Panc1 (cell line): ENCODE measurements around the gene TMEFF1. TPM values are rescaled to one million over a fixed set of nuclear protein-coding genes. Genes with fewer than 3 reads are reported as not detected.

Experiments
- ATAC-seq: fragments of 200-7000 bp; cut with Tn5 transposase; 2 replicates; pipeline ENCODE4 v1.9.1; 2020; ENCODE audit warnings: mild to moderate bottlenecking, moderate library complexity
- BruUV-seq: library from RNA; stranded (reverse); fragments of 400-500 nt; replicated peaks from 2 replicates; lab custom pipeline; 2021; lab: Mats Ljungman, UMichigan
- CTCF ChIA-PET: fragments of 300-600 bp; sonication (Branson Sonifier 250); formaldehyde crosslinking; loops from one replicate; lab custom pipeline; 2022; ENCODE audit warnings: antibody characterized with exemption; lab: Charles Lee
- POLR2A ChIA-PET: fragments of 300-600 bp; sonication (Branson Sonifier 250); formaldehyde crosslinking; loops from one replicate; lab custom pipeline; 2022; ENCODE audit warnings: antibody characterized with exemption; lab: Charles Lee
- DNase-seq: peaks from one replicate; pipeline ENCODE4 v3.0.0-alpha.2; 2010; ENCODE audit warnings: low read depth, low spot score
- H3K27ac ChIP-seq: 2 replicates; pipeline ENCODE4 v1.5.1; 2011; ENCODE audit warnings: mild to moderate bottlenecking, low read length, inconsistent platforms
- H3K27me3 ChIP-seq: fragments of 200-500 bp; sonication (Bioruptor generic); 2 replicates; pipeline ENCODE4 v1.6.0; 2014; ENCODE audit warnings: low read length, inconsistent platforms; ENCODE audit not compliant: control insufficient read depth, insufficient read depth
- H3K36me3 ChIP-seq: fragments of 200-500 bp; sonication (Bioruptor generic); 2 replicates; pipeline ENCODE4 v1.5.1; 2014; ENCODE audit warnings: inconsistent platforms, mild to moderate bottlenecking, low read length, moderate library complexity; ENCODE audit not compliant: control insufficient read depth, insufficient read depth
- H3K4me1 ChIP-seq: 2 replicates; pipeline ENCODE4 v1.5.1; 2011; ENCODE audit warnings: inconsistent platforms, mild to moderate bottlenecking, low read length, moderate library complexity; ENCODE audit not compliant: control insufficient read depth, insufficient read depth
- H3K4me3 ChIP-seq, 2 experiments: 2 replicates each; pipeline ENCODE4 v1.5.1; 2011 to 2012; ENCODE audit warnings: low read depth in 2 of 2, low read length in 2 of 2, mild to moderate bottlenecking in 2 of 2, inconsistent platforms in 1 of 2, moderate library complexity in 1 of 2
- H3K9me3 ChIP-seq: fragments of 200-500 bp; sonication (Bioruptor generic); 2 replicates; pipeline ENCODE4 v1.5.1; 2014; ENCODE audit warnings: low read depth, mild to moderate bottlenecking, inconsistent platforms, low read length, moderate library complexity; ENCODE audit not compliant: control insufficient read depth, insufficient read depth
- POLR2AphosphoS5 ChIP-seq: IDR thresholded peaks from 2 replicates; pipeline ENCODE4 v1.6.1; 2012; ENCODE audit warnings: mild to moderate bottlenecking, low read depth, low read length, moderate library complexity
- SIN3A ChIP-seq: IDR thresholded peaks from 2 replicates; pipeline ENCODE4 v1.6.1; 2012; ENCODE audit warnings: low read depth, mild to moderate bottlenecking, low read length, moderate library complexity, borderline replicate concordance; ENCODE audit not compliant: insufficient read depth
- TCF7L2 ChIP-seq: IDR thresholded peaks from 2 replicates; pipeline ENCODE4 v1.6.1; 2011; ENCODE audit warnings: mild to moderate bottlenecking, low read depth, low read length, inconsistent platforms
- in situ Hi-C: cut with HindIII; loops from 2 replicates; pipeline ENCODE4 v1.10.0; 2016; ENCODE audit warnings: low sequenced_read_pairs, low pct_unique_long_range_greater_than_20kb
- intact Hi-C: fragments of 100-400 bp; cut with micrococcal nuclease; formaldehyde crosslinking; loops from one replicate; pipeline ENCODE4 v1.10.0; 2022; ENCODE audit not compliant: unreplicated experiment
- total RNA-seq: library from RNA; stranded (reverse); gene quantifications from one replicate; pipeline ENCODE4 v1.2.1, GENCODE V29; 2021; ENCODE audit not compliant: unreplicated experiment
- TF ChIP-seq, protein P1 (sequence below): fragments of 450-650 bp; IDR thresholded peaks from 2 replicates; pipeline ENCODE4 v1.5.1; 2017; ENCODE audit warnings: mild to moderate bottlenecking
- TF ChIP-seq, protein P2 (sequence below), 2 experiments: IDR thresholded peaks; 2 replicates each; pipeline ENCODE4 v1.6.1; 2011 to 2012; ENCODE audit warnings: low read depth in 2 of 2, control low read depth in 1 of 2, low read length in 1 of 2, mild to moderate bottlenecking in 1 of 2, moderate library complexity in 1 of 2; ENCODE audit not compliant: insufficient read depth in 1 of 2

Gene TMEFF1
- total RNA-seq, 1 experiment from 2014 or later, result 2.2 TPM

DNA sequence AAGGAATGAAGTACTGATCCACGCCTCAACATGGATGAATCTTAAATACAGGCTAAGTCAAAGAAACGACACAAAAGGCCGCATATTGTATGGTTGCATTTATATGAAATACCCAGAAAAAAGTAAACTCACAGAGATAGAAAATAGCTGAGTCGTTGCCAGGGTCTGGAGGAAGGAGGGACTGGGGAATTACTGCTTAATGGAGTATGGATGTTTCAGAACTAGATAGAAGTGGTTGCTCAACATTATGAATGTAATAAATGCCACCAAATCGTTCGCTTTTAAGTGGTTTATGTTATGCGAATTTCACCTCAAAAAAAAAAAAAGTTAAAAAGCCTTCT is 46.8 kb upstream of the TMEFF1 start:
- Histone ChIP-seq H3K9me3 (no peaks in the 10 kb centered on the region), H3K27me3 (no peaks in the 10 kb centered on the region), H3K27ac (peak overlapping the region; percentile 94), H3K4me3 (peak overlapping the region; percentile 72 to 90), H3K36me3 (no peaks in the 10 kb centered on the region), H3K4me1 (peaks cover 20% of the 10 kb centered on the region)
- ChIA-PET POLR2A (interaction anchor here (0.7 kb wide), 1 partner anchor 160 kb away, joined by 8 read pairs; no protein-coding TSS in a partner anchor), CTCF (no interaction called here)
- intact Hi-C loops (loop anchor here (5.0 kb wide), 1 partner anchor 74 kb away; the partner anchor contains the start of gene TEX10), in situ Hi-C loops (no loop called here)
- BruUV-seq, result no TSS peak
- ATAC-seq, result no peak
- TF ChIP-seq, protein P1, sequence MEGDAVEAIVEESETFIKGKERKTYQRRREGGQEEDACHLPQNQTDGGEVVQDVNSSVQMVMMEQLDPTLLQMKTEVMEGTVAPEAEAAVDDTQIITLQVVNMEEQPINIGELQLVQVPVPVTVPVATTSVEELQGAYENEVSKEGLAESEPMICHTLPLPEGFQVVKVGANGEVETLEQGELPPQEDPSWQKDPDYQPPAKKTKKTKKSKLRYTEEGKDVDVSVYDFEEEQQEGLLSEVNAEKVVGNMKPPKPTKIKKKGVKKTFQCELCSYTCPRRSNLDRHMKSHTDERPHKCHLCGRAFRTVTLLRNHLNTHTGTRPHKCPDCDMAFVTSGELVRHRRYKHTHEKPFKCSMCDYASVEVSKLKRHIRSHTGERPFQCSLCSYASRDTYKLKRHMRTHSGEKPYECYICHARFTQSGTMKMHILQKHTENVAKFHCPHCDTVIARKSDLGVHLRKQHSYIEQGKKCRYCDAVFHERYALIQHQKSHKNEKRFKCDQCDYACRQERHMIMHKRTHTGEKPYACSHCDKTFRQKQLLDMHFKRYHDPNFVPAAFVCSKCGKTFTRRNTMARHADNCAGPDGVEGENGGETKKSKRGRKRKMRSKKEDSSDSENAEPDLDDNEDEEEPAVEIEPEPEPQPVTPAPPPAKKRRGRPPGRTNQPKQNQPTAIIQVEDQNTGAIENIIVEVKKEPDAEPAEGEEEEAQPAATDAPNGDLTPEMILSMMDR, result no peak
- TF ChIP-seq TCF7L2, result no peak
- TF ChIP-seq, protein P2, sequence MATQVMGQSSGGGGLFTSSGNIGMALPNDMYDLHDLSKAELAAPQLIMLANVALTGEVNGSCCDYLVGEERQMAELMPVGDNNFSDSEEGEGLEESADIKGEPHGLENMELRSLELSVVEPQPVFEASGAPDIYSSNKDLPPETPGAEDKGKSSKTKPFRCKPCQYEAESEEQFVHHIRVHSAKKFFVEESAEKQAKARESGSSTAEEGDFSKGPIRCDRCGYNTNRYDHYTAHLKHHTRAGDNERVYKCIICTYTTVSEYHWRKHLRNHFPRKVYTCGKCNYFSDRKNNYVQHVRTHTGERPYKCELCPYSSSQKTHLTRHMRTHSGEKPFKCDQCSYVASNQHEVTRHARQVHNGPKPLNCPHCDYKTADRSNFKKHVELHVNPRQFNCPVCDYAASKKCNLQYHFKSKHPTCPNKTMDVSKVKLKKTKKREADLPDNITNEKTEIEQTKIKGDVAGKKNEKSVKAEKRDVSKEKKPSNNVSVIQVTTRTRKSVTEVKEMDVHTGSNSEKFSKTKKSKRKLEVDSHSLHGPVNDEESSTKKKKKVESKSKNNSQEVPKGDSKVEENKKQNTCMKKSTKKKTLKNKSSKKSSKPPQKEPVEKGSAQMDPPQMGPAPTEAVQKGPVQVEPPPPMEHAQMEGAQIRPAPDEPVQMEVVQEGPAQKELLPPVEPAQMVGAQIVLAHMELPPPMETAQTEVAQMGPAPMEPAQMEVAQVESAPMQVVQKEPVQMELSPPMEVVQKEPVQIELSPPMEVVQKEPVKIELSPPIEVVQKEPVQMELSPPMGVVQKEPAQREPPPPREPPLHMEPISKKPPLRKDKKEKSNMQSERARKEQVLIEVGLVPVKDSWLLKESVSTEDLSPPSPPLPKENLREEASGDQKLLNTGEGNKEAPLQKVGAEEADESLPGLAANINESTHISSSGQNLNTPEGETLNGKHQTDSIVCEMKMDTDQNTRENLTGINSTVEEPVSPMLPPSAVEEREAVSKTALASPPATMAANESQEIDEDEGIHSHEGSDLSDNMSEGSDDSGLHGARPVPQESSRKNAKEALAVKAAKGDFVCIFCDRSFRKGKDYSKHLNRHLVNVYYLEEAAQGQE (IDR thresholded peaks at IDR 0.05; ENCODE audit: insufficient read depth in 1 of 2, low read depth in 2 of 2, low read length in 1 of 2), result no peak
- no peak for TF ChIP-seq POLR2AphosphoS5
- no peak for TF ChIP-seq SIN3A
- no peak for DNase-seq

DNA sequence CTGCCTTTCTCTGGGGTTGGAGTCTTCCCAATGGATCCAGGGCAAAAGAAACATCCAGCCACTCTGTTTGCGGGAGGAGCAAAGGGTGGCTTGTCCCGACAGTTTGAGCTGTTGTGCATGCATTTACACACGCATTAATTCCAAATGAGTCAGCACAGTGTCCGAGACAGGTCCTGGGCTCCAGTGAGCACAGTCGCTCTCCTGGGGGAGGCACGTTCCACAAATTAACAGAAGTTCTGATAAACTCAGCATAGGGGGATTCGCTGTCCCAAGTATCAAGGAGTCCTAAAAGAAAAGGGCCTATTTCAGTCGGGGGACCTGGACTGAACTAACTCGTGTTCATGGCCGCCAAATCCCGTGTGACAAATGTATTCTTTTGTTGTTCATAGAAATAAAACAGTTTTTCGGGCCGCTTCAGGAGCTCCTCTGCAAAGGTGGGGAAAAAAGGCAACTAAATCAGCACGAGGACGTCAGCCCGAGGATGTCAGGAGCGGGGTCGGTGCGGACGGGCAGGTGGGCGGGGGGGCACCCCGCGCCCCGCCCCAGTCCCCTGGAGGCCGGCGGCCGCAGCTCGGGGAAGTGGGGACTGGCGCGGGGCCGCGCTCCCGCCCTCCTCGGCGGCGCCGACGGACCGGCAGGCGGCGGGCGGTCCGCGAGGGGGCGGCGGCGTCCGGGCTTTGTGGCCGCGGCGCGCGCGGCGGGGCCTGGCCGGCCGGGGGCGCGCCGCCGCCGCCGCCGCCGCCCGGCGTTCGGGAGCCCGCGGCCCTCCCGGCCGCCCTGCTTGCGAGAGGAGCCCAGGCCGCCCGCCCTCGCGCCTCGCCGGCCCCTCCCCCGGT is 46.2 kb upstream of the TMEFF1 start, which contains the start of gene MSANTD3:
MSANTD3 (plus strand) TSS at position 614 of the 836 bp plus-strand sequence. CDS start 14,796 bp downstream, outside the sequence.
- H3K36me3 ChIP-seq, result no peaks in the 10 kb centered on the region
- H3K4me1 ChIP-seq, result peaks cover 20% of the 10 kb centered on the region
- TF ChIP-seq SIN3A (no peak), POLR2AphosphoS5 (peak; percentile 42; the same call in 1 of the 2 replicates), TCF7L2 (no peak)
- TF ChIP-seq, protein P2 (IDR thresholded peaks at IDR 0.05; ENCODE audit: insufficient read depth in 1 of 2, low read depth in 2 of 2, low read length in 1 of 2), result no peak
- TF ChIP-seq, protein P1, result 0 out of 2 replicates have a peak, but pooled peaks have one; percentile 16
- H3K9me3 ChIP-seq, result no peaks in the 10 kb centered on the region
- ChIA-PET POLR2A (interaction anchor here (0.7 kb wide), 1 partner anchor 160 kb away, joined by 8 read pairs; no protein-coding TSS in a partner anchor), CTCF (no interaction called here)
- DNase-seq, result no peak
- in situ Hi-C loops, result no loop called here
- intact Hi-C loops, result loop anchor here (5.0 kb wide), 1 partner anchor 74 kb away; the partner anchor contains the start of gene TEX10
- peak; percentile 84 for ATAC-seq
- TSS peak; percentile 97 for BruUV-seq
- H3K4me3 ChIP-seq, result peak within 1 kb of the TSS; percentile 72 to 90
- H3K27ac ChIP-seq, result peak within 1 kb of the TSS; percentile 94
- H3K27me3 ChIP-seq, result no peaks in the 10 kb centered on the region
